Measurements from ENCODE around the gene SPATA6.

SPATA6 gene

GRCh38 chr1:48254254-48254653 lies 217.8 kb downstream of the SPATA6 start:
- DNase-seq (ENCODE audit: low read depth, low spot score), result no peak
- no peak for TF ChIP-seq CTCF (IDR thresholded peaks at IDR 0.05; ENCODE audit: low read depth, low read length)
- H3K4me3 ChIP-seq (ENCODE audit: low read depth, low read length), result no peak overlapping the region
- in situ Hi-C loops (cut with HindIII; ENCODE audit: low sequenced_read_pairs), result no loop called here

- no peak overlapping the region for H3K4me3 ChIP-seq (ENCODE audit: low read depth, low read length)
- DNase-seq (ENCODE audit: low read depth, low spot score), result no peak
- TF ChIP-seq CTCF (IDR thresholded peaks at IDR 0.05; ENCODE audit: low read depth, low read length), result no peak
- in situ Hi-C loops (cut with HindIII; ENCODE audit: low sequenced_read_pairs), result no loop called here
These were observed 220.2 kb downstream of the SPATA6 start for GRCh38 chr1:48251821-48252220.

- TF ChIP-seq CTCF (IDR thresholded peaks at IDR 0.05; ENCODE audit: low read depth, low read length), result no peak
- DNase-seq (ENCODE audit: low read depth, low spot score), result no peak
- in situ Hi-C loops (cut with HindIII; ENCODE audit: low sequenced_read_pairs), result no loop called here
- no peak overlapping the region for H3K4me3 ChIP-seq (ENCODE audit: low read depth, low read length)
These were observed 220.7 kb downstream of the SPATA6 start for GRCh38 chr1:48251323-48251722.

- H3K4me3 ChIP-seq (ENCODE audit: low read depth, low read length), result no peak overlapping the region
- DNase-seq (ENCODE audit: low read depth, low spot score), result no peak
- no peak for TF ChIP-seq CTCF (IDR thresholded peaks at IDR 0.05; ENCODE audit: low read depth, low read length)
- in situ Hi-C loops (cut with HindIII; ENCODE audit: low sequenced_read_pairs), result no loop called here
These were observed 221.4 kb downstream of the SPATA6 start for GRCh38 chr1:48250572-48250971.

- no peak for TF ChIP-seq CTCF (IDR thresholded peaks at IDR 0.05; ENCODE audit: low read depth, low read length)
- H3K4me3 ChIP-seq (ENCODE audit: low read depth, low read length), result no peak overlapping the region
- in situ Hi-C loops (cut with HindIII; ENCODE audit: low sequenced_read_pairs), result no loop called here
- DNase-seq (ENCODE audit: low read depth, low spot score), result no peak
These were observed 222.1 kb downstream of the SPATA6 start for GRCh38 chr1:48249868-48250267.

GRCh38 chr1:48248356-48248755 lies 223.6 kb downstream of the SPATA6 start:
- no peak overlapping the region for H3K4me3 ChIP-seq (ENCODE audit: low read depth, low read length)
- in situ Hi-C loops (cut with HindIII; ENCODE audit: low sequenced_read_pairs), result no loop called here

More at GRCh38 chr1:48248356-48248755, 223.6 kb downstream of the SPATA6 start:
- no peak for TF ChIP-seq CTCF (IDR thresholded peaks at IDR 0.05; ENCODE audit: low read depth, low read length)
- DNase-seq (ENCODE audit: low read depth, low spot score), result no peak
